SK-N-SH treated with all-trans-retinoic acid at 6 μM for 48 hours (cell line): ENCODE results near the gene FBLIM1.

Source experiments
- ATAC-seq: fragments of 200-7000 bp; cut with Tn5 transposase; 3 replicates; pipeline ENCODE4 v1.9.1; 2020; ENCODE audit warnings: mild to moderate bottlenecking, moderate library complexity
- ARNTL ChIP-seq: fragments of 450-650 bp; formaldehyde crosslinking; IDR thresholded peaks from 2 replicates; pipeline ENCODE4 v1.5.0; 2020; ENCODE audit warnings: low read depth, mild to moderate bottlenecking, moderate library complexity, borderline replicate concordance
- BACH2 ChIP-seq: fragments of 250-450 bp; sonication (Bioruptor Pico); IDR thresholded peaks from 2 replicates; pipeline ENCODE4 v1.9.0; 2021; ENCODE audit warnings: mild to moderate bottlenecking, borderline replicate concordance
- CREB5 ChIP-seq: fragments of 250-450 bp; sonication (Bioruptor Pico); IDR thresholded peaks from 2 replicates; pipeline ENCODE4 v1.5.1; 2020; ENCODE audit warnings: low read depth, mild to moderate bottlenecking, moderate library complexity
- CSDC2 ChIP-seq: fragments of 250-450 bp; sonication (Bioruptor Pico); IDR thresholded peaks from 2 replicates; pipeline ENCODE4 v1.5.0; 2020; ENCODE audit warnings: mild to moderate bottlenecking, moderate library complexity
- ESRRG ChIP-seq: fragments of 250-450 bp; sonication (Bioruptor Pico); IDR thresholded peaks from 2 replicates; pipeline ENCODE4 v1.6.1; 2021; ENCODE audit warnings: mild to moderate bottlenecking
- GLIS3 ChIP-seq: fragments of 250-450 bp; sonication (Bioruptor Pico); IDR thresholded peaks from 2 replicates; pipeline ENCODE4 v1.5.0; 2020; ENCODE audit warnings: mild to moderate bottlenecking, moderate library complexity
- OSR1 ChIP-seq: fragments of 250-450 bp; sonication (Bioruptor Pico); IDR thresholded peaks from 2 replicates; pipeline ENCODE4 v1.8.0; 2022; ENCODE audit warnings: moderate library complexity, mild to moderate bottlenecking, inconsistent platforms
- POU6F1 ChIP-seq: fragments of 250-450 bp; sonication (Bioruptor Pico); IDR thresholded peaks from 2 replicates; pipeline ENCODE4 v1.8.0; 2021; ENCODE audit warnings: low read depth, mild to moderate bottlenecking, moderate library complexity, borderline replicate concordance
- PPARA ChIP-seq: fragments of 250-450 bp; sonication (Bioruptor Pico); IDR thresholded peaks from 2 replicates; pipeline ENCODE4 v1.5.0; 2020; ENCODE audit warnings: mild to moderate bottlenecking, borderline replicate concordance
- SNAI2 ChIP-seq: fragments of 250-450 bp; sonication (Bioruptor Pico); IDR thresholded peaks from 2 replicates; pipeline ENCODE4 v1.5.0; 2020; ENCODE audit warnings: mild to moderate bottlenecking, moderate library complexity
- TCF4 ChIP-seq: fragments of 250-450 bp; sonication (Bioruptor Pico); IDR thresholded peaks from 2 replicates; pipeline ENCODE4 v1.8.0; 2021; ENCODE audit warnings: mild to moderate bottlenecking, moderate library complexity, borderline replicate concordance
- ZC3H10 ChIP-seq: fragments of 250-450 bp; sonication (Bioruptor Pico); IDR thresholded peaks from 2 replicates; pipeline ENCODE4 v1.5.1; 2021; ENCODE audit warnings: mild to moderate bottlenecking, moderate library complexity
- ZFP3 ChIP-seq: fragments of 250-450 bp; sonication (Bioruptor Pico); IDR thresholded peaks from 2 replicates; pipeline ENCODE4 v1.5.0; 2020; ENCODE audit warnings: mild to moderate bottlenecking, moderate library complexity
- ZFP30 ChIP-seq: fragments of 450-650 bp; formaldehyde crosslinking; IDR thresholded peaks from 2 replicates; pipeline ENCODE4 v1.5.0; 2022; ENCODE audit warnings: mild to moderate bottlenecking, moderate library complexity
- ZNF565 ChIP-seq: fragments of 450-650 bp; formaldehyde crosslinking; conservative IDR thresholded peaks from 2 replicates; pipeline ENCODE4 v1.5.0; 2020; ENCODE audit warnings: low read depth, mild to moderate bottlenecking, moderate library complexity
- ZNF70 ChIP-seq: fragments of 450-650 bp; formaldehyde crosslinking; IDR thresholded peaks from 2 replicates; pipeline ENCODE4 v1.5.0; 2020; ENCODE audit warnings: mild to moderate bottlenecking, moderate library complexity
- ZNF8 ChIP-seq: fragments of 450-650 bp; formaldehyde crosslinking; IDR thresholded peaks from 2 replicates; pipeline ENCODE4 v1.5.0; 2020; ENCODE audit warnings: mild to moderate bottlenecking, moderate library complexity
- TF ChIP-seq, protein P1 (sequence below): fragments of 250-450 bp; sonication (Bioruptor Pico); IDR thresholded peaks from 2 replicates; pipeline ENCODE4 v1.5.0; 2020; ENCODE audit warnings: mild to moderate bottlenecking, moderate library complexity
- TF ChIP-seq, protein P2 (sequence below): fragments of 250-450 bp; sonication (Bioruptor Pico); IDR thresholded peaks from 2 replicates; pipeline ENCODE4 v1.8.0; 2020; ENCODE audit warnings: mild to moderate bottlenecking, moderate library complexity, borderline replicate concordance
- TF ChIP-seq, protein P3 (sequence below): fragments of 250-450 bp; sonication (Bioruptor Pico); IDR thresholded peaks from 2 replicates; pipeline ENCODE4 v1.5.1; 2021; ENCODE audit warnings: mild to moderate bottlenecking, moderate library complexity

The FBLIM1 gene

GRCh38 chr1:15731735-15732685 is 26.6 kb upstream of the FBLIM1 start:
- TF ChIP-seq ZNF8 (CRISPR knock-in tag) (no peak), ZFP3 (CRISPR knock-in tag) (no peak), GLIS3 (CRISPR knock-in tag) (no peak), BACH2 (CRISPR knock-in tag) (no peak), TCF4 (CRISPR knock-in tag) (no peak), SNAI2 (no peak)
- TF ChIP-seq, protein P1, sequence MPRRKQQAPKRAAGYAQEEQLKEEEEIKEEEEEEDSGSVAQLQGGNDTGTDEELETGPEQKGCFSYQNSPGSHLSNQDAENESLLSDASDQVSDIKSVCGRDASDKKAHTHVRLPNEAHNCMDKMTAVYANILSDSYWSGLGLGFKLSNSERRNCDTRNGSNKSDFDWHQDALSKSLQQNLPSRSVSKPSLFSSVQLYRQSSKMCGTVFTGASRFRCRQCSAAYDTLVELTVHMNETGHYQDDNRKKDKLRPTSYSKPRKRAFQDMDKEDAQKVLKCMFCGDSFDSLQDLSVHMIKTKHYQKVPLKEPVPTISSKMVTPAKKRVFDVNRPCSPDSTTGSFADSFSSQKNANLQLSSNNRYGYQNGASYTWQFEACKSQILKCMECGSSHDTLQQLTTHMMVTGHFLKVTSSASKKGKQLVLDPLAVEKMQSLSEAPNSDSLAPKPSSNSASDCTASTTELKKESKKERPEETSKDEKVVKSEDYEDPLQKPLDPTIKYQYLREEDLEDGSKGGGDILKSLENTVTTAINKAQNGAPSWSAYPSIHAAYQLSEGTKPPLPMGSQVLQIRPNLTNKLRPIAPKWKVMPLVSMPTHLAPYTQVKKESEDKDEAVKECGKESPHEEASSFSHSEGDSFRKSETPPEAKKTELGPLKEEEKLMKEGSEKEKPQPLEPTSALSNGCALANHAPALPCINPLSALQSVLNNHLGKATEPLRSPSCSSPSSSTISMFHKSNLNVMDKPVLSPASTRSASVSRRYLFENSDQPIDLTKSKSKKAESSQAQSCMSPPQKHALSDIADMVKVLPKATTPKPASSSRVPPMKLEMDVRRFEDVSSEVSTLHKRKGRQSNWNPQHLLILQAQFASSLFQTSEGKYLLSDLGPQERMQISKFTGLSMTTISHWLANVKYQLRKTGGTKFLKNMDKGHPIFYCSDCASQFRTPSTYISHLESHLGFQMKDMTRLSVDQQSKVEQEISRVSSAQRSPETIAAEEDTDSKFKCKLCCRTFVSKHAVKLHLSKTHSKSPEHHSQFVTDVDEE, result no peak
- ATAC-seq, result no peak

GRCh38 chr1:15732686-15733081 is 25.9 kb upstream of the FBLIM1 start:
- ATAC-seq, result no peak

More at GRCh38 chr1:15732686-15733081, 25.9 kb upstream of the FBLIM1 start:
- TF ChIP-seq ARNTL (CRISPR knock-in tag) (no peak), ZNF8 (CRISPR knock-in tag) (no peak), ZNF565 (no peak), GLIS3 (CRISPR knock-in tag) (no peak), ZNF70 (CRISPR knock-in tag) (no peak), CREB5 (CRISPR knock-in tag) (no peak), CSDC2 (no peak), BACH2 (CRISPR knock-in tag) (no peak), PPARA (CRISPR knock-in tag) (no peak), SNAI2 (no peak), ZC3H10 (no peak), ESRRG (no peak), TCF4 (CRISPR knock-in tag) (no peak), OSR1 (CRISPR knock-in tag) (no peak), POU6F1 (CRISPR knock-in tag) (no peak), ZFP30 (CRISPR knock-in tag) (no peak)
- TF ChIP-seq, protein P2, sequence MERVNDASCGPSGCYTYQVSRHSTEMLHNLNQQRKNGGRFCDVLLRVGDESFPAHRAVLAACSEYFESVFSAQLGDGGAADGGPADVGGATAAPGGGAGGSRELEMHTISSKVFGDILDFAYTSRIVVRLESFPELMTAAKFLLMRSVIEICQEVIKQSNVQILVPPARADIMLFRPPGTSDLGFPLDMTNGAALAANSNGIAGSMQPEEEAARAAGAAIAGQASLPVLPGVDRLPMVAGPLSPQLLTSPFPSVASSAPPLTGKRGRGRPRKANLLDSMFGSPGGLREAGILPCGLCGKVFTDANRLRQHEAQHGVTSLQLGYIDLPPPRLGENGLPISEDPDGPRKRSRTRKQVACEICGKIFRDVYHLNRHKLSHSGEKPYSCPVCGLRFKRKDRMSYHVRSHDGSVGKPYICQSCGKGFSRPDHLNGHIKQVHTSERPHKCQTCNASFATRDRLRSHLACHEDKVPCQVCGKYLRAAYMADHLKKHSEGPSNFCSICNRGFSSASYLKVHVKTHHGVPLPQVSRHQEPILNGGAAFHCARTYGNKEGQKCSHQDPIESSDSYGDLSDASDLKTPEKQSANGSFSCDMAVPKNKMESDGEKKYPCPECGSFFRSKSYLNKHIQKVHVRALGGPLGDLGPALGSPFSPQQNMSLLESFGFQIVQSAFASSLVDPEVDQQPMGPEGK (CRISPR knock-in tag), result no peak
- TF ChIP-seq, protein P1, result no peak
- TF ChIP-seq, protein P3, sequence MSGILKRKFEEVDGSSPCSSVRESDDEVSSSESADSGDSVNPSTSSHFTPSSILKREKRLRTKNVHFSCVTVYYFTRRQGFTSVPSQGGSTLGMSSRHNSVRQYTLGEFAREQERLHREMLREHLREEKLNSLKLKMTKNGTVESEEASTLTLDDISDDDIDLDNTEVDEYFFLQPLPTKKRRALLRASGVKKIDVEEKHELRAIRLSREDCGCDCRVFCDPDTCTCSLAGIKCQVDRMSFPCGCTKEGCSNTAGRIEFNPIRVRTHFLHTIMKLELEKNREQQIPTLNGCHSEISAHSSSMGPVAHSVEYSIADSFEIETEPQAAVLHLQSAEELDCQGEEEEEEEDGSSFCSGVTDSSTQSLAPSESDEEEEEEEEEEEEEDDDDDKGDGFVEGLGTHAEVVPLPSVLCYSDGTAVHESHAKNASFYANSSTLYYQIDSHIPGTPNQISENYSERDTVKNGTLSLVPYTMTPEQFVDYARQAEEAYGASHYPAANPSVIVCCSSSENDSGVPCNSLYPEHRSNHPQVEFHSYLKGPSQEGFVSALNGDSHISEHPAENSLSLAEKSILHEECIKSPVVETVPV (CRISPR knock-in tag), result no peak
